Islet of Langerhans (tissue), 1 donor: Measurements from ENCODE around the gene EPB41L4A.
"Not testable (repeated sequence)": the region's sequence is repeated elsewhere in the genome, so short reads cannot be mapped to it uniquely, and the experiment has no call there.

Experiments
- FAIRE-seq: peaks from one replicate; lab custom pipeline; 2011; peaks lifted over from hg19 to GRCh38; lab: Jason Lieb, UNC

EPB41L4A gene, protein sequence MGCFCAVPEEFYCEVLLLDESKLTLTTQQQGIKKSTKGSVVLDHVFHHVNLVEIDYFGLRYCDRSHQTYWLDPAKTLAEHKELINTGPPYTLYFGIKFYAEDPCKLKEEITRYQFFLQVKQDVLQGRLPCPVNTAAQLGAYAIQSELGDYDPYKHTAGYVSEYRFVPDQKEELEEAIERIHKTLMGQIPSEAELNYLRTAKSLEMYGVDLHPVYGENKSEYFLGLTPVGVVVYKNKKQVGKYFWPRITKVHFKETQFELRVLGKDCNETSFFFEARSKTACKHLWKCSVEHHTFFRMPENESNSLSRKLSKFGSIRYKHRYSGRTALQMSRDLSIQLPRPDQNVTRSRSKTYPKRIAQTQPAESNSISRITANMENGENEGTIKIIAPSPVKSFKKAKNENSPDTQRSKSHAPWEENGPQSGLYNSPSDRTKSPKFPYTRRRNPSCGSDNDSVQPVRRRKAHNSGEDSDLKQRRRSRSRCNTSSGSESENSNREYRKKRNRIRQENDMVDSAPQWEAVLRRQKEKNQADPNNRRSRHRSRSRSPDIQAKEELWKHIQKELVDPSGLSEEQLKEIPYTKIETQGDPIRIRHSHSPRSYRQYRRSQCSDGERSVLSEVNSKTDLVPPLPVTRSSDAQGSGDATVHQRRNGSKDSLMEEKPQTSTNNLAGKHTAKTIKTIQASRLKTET

DNA sequence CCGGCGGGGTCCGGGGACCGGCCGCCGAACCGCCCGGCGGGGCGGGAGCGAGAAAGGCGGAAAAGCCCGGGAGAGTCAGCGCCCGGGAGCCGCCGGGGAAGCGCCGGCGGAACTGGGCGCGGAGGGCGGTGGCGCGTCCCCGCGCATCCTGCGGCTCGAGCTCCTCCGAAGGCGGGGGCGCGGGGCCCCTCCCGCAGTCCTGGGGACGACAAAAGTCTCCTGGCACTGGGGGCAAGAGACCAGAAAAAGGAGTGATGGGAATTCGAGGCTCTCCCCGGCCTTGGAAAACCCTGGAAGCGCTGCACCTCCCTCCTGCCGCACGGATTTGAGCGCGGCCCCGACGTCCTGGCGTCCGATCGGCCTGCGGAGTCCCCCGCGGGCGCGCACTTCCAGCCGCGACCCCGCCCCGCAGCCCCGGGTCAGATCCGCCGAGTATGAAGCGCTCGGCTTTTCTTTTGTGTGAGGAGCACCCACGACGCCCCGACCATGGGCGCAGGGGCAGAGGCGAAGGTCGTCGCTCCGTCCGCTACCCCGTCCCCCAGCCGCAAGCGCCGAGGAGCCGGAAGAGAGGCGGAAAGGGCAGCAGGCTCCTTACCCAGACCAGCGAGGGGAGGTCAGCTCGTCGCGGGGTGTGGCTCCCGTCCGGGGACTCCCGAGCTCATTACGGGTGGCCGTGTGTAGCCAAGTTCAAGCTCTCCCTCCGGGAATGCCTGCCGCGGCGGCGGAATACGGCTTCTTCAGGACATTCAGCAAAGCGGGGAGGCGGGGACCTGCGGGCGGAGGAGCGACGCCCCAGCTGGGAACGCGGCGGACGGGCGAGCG is at the start of gene EPB41L4A:
EPB41L4A (minus strand) TSS at position 114 of the 822 bp plus-strand sequence. CDS start 238 bp downstream, outside the sequence.
- no peak for FAIRE-seq

DNA sequence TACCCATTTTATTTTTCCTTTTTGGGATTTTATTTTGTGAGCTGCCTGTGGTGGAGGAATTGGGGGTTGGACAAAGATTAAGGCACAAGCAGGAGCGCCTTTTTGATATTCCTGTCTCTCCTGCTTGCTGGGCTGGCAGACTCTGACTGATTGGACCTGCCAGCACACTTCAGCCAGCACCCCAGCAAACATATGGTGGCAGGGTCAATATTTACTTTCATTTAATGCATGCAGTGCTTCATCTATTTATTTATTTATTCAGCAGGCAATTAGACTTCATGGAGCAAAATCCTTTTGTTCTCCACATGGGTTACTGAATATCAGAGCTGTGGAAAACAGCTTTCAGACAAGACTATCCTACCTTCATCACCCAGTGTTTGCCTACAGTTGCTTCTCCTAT is 48.4 kb upstream of the EPB41L4A start:
- no peak for FAIRE-seq

DNA sequence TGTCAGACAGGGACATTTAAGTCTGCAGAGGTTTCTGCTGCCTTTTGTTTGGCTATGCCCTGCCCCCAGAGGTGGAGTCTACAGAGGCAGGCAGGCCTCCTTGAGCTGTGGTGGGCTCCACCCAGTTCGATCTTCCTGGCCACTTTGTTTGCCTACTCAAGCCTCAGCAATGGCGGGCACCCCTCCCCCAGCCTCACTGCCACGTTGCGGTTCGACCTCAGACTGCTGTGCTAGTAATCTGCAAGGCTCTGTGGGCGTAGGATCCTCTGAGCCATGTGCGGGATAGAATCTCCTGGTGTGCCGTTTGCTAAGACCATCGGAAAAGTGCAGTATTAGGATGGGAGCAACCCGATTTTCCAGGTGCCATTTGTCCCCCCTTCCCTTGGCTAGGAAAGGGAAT is 47.2 kb upstream of the EPB41L4A start:
- not testable (repeated sequence) for FAIRE-seq

DNA sequence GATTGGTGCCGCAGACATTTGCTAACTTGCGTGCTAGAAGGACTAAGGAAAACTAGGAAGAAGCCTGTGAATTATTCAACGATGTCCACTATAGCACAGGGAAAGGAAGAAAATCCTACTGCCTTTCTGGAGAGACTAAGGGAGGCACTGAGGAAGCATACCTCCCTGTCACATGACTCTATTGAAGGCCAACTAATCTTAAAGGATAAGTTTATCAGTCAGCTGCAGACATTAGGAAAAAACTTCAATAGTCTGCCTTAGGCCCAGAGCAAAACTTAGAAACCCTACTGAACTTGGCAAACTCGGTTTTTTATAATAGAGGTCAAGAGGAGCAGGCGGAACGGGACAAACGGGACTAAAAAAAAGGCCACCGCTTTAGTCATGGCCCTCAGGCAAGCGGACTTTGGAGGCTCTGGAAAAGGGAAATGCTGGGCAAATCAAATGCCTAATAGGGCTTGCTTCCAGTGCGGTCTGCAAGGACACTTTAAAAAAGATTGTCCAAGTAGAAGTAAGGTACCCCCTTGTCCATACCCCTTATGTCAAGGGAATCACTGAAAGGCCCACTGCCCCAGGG is 28.2 kb upstream of the EPB41L4A start:
- not testable (repeated sequence) for FAIRE-seq

DNA sequence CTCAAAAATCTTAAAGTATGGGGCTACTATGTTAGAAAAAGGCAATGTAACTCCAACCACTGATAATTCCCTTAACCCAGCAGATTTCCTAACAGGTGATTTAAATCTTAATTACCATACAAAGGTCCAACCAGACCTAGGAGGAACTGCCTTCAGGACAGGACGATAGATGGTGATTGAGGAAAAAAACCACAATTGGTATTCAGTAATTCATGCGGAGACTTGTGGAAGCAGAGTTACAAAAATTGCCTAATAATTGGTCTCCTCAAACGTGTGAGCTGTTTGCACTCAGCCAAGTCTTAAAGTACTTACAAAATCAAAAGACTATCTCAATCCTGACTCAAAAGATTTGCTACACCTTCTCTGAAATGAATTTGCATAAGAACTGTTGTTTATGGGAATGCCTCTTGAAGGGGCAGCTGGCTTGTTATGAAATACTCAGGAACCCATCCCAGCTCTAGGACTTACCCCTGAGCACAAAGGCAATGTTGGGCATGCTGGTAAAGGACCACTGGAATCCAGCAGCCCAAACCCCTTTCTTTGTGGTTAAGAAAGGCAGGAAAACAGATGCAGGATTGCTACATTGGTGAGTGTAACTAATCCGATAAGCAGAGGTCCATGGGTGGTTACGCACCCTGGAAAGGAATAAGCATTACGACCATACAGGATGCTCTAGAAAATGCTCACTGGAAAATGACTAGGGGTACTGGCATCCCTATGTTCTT is 26.7 kb upstream of the EPB41L4A start:
- no peak for FAIRE-seq

DNA sequence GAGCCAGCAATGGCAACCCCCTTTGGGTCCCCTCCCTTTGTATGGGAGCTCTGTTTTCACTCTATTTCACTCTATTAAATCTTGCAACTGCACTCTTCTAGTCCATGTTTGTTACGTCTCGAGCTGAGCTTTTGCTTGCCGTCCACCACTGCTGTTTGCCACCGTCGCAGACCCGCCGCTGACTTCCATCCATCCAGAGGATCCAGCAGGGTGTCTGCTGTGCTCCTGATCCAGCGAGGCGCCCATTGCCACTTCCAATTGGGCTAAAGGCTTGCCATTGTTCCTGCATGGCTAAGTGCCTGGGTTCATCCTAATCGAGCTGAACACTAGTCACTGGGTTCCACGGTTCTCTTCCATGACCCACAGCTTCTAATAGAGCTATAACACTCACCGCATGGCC is 24.9 kb upstream of the EPB41L4A start:
- not testable (repeated sequence) for FAIRE-seq

DNA sequence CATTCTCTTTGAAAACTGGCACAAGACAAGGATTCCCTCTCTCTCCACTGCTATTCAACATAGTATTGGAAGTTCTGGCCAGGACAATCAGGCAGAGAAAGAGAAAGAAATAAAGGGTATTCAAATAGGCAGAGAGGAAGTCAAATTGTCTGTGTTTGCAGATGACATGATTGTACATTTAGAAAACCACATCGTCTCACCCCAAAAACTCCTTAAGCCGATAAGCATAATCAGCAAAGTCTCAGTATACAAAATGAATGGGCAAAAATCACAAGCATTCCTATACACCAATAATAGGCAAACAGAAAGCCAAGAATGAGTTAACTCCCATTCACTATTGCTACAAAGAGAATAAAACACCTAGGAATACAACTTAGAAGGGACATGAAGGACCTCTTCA is 21.0 kb upstream of the EPB41L4A start:
- FAIRE-seq, result no peak

DNA sequence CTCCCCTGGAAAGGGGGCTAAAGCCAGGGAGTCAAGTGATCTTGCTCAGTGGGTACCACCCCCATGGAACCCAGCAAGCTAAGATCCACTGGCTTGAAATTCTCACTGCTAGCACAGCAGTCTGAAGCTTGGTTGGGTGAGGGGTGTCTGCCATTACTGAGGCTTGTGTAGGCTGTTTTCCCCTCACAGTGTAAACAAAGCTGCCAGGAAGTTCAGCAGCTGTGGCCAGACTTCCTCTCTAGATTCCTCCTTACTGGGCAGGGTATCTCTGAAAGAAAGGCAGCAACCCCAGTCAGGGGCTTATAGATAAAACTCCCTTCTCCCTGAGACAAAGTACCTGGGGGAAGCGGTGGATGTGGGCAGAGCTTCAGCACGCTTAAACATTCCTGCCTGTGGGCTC is 17.1 kb upstream of the EPB41L4A start:
- FAIRE-seq, result no peak

DNA sequence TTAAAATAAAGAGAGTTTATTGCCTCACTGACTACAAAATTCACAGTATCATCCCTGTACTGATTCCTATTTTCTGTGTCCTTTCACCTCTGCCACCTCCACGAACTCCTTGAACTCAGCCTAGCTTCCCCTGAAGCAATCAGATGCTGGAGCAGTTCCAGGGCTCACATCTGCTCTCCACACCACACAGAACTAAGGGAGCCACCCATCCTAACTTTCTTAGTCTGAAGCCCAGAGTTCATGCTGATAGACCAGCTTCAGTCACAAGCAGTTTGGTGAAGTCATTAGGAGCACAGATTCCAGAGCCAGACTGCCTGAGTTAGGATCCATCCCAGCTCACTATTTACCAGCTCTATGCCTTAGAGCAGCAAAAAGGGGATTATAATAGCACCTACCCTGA is 15.6 kb upstream of the EPB41L4A start:
- FAIRE-seq, result no peak

DNA sequence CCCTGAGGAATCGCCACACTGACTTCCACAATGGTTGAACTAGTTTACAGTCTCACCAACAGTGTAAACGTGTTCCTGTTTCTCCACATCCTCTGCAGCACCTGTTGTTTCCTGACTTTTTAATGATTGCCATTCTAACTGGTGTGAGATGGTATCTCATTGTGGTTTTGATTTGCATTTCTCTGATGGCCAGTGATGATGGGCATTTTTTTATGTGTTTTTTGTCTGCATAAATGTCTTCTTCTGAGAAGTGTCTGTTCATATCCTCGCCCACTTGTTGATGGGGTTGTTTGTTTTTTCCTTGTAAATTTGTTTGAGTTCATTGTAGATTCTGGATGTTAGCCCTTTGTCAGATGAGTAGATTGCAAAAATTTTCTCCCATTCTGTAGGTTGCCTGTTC is 7.1 kb upstream of the EPB41L4A start:
- FAIRE-seq, result not testable (repeated sequence)

DNA sequence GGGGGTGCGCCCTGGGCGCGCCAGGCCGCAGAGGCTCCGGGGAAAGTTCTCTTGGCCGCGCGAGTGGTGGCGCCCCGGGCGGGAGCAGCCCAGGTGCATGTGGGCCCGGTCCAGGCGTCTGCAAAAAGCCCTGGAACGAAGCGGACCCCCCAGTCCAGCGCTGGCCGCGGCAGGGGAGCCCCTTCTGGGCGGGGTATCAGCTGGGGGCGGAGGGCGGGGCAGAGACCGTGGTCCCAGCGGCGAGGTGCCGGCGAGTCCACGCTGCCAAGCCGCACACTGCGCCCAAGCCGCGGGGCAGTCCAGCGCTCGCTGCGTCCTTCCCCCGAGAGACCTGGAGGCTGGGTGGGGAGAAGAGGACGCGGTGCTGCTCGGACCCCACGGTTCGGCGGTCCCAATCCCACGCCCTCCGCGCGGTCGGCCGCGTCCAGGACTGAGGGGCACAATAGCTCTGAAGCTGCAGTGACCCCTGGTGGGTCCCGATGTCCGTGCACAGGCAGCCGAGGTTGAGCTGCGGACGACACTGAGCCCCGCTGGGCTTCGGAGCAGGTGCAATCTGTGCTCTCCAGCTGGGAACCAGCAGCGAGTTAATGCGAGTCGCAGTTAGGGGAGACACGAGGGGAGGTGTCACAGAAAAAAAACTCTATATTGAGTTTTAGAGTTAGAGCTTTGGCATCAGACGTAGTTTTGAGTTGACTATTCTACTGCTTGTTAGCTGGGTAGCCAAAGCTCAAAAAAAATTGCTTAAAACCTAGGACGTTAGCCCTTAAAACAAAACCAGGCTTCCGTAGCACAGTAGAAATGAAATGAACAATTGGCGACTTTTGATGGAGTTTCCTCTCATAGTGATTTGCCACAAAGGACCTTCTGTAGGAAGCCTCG is 1.1 kb upstream of the EPB41L4A start:
- peak; percentile 9 for FAIRE-seq

DNA sequence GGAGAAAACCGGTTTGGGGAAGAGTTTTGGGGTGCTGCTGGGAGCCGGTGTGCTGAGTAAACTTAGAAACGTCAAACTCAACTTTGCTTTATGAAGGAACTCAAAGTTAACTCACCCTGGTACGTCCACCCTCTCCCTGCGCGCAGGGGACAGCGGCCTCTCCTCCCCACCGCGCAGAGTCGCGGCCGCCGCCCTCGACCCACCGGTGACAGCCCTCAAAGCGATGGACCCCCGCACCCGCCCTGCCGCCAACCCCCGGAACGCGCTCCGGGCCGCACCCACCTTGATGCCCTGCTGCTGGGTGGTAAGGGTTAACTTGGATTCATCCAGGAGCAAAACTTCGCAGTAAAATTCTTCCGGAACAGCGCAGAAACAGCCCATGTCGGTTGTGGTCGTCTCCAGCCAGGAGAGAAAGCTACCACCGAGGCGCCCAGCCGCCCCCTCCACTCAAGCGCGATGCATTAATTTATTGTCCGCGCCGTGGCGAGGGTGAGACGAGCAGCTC is 366 bp downstream of the EPB41L4A start:
- FAIRE-seq, result no peak

DNA sequence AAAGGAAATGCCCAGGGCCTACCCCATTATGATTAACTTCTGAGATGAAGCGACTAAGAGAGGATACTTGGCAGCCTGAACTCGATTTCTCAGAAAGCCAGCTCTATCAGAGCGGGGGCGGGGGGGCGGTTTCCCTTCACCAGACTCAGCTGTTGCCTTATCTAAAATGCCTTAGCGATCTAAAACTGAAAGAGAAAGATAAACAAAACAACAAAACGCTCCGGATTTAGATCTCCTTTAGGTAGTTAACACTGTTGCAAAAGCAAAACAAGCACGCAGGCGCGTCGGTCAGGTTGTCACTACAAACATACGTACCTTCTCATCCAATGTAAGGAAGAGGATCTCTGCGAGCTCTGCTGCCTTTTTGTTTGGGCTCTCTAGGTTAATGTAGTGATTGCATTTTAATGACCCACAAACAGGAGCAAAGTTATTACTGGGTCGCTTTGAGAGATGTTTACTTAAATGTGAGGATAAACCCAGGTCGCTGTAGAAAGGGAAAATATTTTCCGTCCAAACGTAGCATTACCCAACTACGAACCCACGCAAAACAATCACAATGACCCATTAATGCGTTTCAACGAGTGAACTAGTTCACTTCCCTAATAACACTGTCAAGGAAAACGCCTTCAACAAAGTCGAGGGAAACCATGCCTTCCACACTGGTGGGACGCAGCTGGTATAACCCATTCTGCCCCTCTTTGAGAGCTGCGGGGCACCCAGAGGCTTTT is 982 bp downstream of the EPB41L4A start:
- no peak for FAIRE-seq

DNA sequence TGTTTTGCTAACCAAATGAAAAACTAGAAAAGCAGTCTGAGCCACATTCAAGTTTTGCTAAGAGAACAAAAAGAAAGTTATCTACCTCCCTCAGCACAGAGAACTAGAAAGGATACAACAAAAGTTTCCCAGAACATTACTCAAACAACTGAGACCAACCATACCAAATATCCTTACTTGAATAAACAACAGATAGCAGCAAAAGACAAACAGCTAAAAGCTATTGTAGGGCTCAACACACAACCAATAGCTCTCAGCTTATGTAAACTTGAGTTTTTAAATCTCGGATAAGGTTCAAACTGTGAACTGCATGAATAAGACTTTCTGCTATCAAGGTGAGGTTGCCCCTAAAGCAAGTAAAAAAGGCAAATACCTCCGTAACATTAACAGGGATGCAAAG is 3.5 kb downstream of the EPB41L4A start:
- no peak for FAIRE-seq

DNA sequence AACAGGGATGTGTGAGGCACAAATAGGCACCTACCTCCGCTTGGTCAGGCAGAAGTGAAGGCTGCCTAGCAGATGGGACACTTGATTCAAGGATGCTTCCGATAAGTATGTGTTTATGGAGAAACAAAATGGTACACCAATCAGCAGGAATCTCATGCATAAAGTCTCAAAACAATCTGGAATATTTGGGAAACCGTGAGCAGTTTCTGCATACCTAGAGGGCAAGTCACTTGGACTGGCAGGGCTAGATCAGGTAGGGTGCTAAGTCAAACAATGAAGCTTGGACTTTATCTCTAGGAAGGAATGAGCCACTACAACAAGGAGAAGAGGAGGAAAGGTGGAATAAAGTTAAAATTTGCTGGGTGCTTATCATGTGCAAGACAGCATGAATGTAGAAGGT is 5.5 kb downstream of the EPB41L4A start:
- FAIRE-seq, result no peak

DNA sequence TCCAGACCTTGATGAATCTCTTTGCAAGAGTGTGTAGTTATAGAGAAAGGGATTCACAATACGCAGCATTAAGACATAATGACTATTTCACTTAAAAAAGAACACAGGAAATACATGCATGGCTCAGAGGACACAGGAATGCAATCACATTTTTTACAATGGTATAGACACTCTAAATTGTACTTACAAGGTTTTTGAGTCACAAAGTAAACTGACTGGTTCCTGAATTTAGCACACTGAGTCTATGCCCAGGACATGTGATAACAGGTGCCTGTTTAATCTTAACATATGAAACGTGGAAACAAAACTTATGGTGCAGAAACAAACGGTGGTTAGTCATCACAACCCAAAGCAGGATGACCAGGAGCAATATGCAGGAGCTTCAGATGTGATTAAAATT is 6.7 kb downstream of the EPB41L4A start:
- no peak for FAIRE-seq

DNA sequence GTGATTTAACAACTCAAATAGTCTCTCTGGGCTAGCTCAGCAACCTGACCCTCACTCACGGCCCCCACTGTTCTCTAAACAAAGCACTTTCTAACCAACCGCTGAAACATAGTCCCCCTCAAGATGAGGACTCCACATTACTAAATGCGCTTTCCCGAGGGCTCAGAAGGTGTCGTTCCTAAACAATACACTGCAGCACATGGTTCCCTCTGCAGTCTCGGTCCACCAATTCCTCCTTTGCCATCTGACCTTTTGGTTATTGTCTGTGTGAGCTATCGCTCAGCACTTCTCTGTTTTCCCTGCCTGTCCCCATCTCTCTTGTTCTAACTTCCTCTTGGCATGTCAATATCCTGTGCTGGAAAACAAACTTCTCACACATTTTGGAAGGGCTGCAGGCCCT is 7.2 kb downstream of the EPB41L4A start:
- FAIRE-seq, result no peak

DNA sequence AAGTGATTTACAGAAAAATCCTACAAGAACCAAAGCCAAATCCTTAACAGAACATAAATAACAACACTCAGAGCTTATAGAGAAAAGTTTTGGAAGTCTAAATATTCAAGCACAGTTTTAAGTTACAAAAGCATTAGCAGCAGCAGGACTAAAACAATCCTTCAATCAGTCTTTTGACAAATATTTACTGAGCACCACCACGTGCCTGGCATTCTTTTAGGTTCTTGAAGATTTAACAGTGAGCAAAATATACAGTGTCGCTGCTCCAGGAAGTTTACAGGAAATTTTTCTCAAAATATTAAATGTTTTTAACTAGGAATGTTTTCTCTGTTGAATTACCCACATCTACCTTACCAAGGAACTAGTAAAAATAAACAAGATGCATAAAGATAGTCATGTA is 11.4 kb downstream of the EPB41L4A start:
- FAIRE-seq, result no peak

DNA sequence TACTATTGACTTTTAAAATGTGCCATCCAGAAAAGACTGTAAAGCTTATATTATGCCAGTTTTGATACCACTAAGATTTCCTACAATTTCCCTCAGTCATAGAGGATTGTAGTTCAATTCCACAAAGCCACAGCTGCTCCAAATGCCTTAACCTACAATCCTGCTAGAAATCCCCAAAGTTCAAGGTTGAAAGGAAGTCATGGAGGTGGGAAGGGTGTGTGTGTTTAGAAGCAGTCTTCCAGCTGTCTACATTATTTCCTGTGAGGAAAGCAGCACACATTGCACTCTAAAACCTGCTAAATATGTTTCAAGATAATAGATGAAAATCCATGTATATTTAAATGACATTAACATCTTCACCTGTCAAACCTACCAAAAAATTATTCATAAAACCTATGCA is 11.8 kb downstream of the EPB41L4A start:
- no peak for FAIRE-seq

DNA sequence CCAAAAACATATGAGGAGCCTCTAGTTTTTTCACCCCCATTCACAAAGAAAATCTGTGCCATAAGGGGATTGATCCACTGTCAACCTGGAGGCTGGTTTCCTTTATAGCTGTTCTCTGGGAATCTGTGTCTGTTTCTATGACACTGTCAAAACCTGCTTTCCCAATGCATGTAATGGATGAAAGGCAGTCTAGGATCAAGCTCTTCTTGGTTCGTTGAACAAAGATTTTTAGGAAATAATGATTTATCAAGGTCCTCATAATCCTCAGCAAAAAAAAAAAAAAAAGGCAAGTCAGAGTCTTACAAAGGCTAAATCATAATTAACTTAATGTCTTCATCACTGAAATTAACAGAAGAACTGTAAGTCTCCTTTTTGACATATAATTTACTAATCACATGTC is 16.0 kb downstream of the EPB41L4A start:
- FAIRE-seq, result no peak
